Cardiac fibroblast (primary cell): ENCODE data around the gene ATP11A.

Experiments used
- DNase-seq, 2 donors: peaks; one replicate each; pipeline versions ENCODE4 v3.0.0 to v3.0.0-alpha.2; 2010; ENCODE audit warnings: low read depth in 2 of 2
- H3K4me3 ChIP-seq, 2 donors: replicated peaks in 1 of 2; 1 replicate in 1 of 2; 2 replicates in 1 of 2; pipeline ENCODE4 v1.5.1; 2011; ENCODE audit warnings: low read depth in 2 of 2, low read length in 2 of 2, mild to moderate bottlenecking in 2 of 2, moderate library complexity in 1 of 2
- CTCF ChIP-seq: IDR thresholded peaks from one replicate; pipeline ENCODE4 v1.5.1; 2011; ENCODE audit warnings: low read depth, mild to moderate bottlenecking, low read length, inconsistent platforms

Gene ATP11A

GRCh38 chr13:112846411-112847115, 156.7 kb downstream of the ATP11A start:
- no peak for DNase-seq
- TF ChIP-seq CTCF: no peak
- H3K4me3 ChIP-seq: no peak overlapping the region

- no peak overlapping the region for H3K4me3 ChIP-seq
- TF ChIP-seq CTCF: no peak
- no peak for DNase-seq
Observed at GRCh38 chr13:112849500-112849899, 159.7 kb downstream of the ATP11A start.

- no peak for DNase-seq
- H3K4me3 ChIP-seq: no peak overlapping the region
- no peak for TF ChIP-seq CTCF
Observed at GRCh38 chr13:112850273-112850672, 160.4 kb downstream of the ATP11A start.

- TF ChIP-seq CTCF: no peak
- DNase-seq: no peak
- no peak overlapping the region for H3K4me3 ChIP-seq
Observed at GRCh38 chr13:112851107-112852038, 161.5 kb downstream of the ATP11A start.

GRCh38 chr13:112852392-112852791, 162.6 kb downstream of the ATP11A start:
- TF ChIP-seq CTCF: no peak
- DNase-seq: no peak
- H3K4me3 ChIP-seq: no peak overlapping the region

- no peak for TF ChIP-seq CTCF
- H3K4me3 ChIP-seq: no peak overlapping the region
- DNase-seq: no peak
Observed at GRCh38 chr13:112852808-112853207, 163.0 kb downstream of the ATP11A start.
